GM23248 (cell line): ENCODE results near the gene MGAT5. TPM values are rescaled to one million over a fixed set of nuclear protein-coding genes. Genes with fewer than 3 reads are reported as not detected.

Source experiments
- DNase-seq: peaks from one replicate; pipeline ENCODE4 v3.0.0-alpha.2; 2015
- H2AFZ ChIP-seq: fragments of 200-600 bp; sonication (generic); 2 replicates; pipeline ENCODE4 v1.6.1; 2016; ENCODE audit warnings: antibody characterized with exemption
- H3F3A ChIP-seq: fragments of 200-600 bp; sonication (generic); 2 replicates; pipeline ENCODE4 v1.6.1; 2016; ENCODE audit warnings: mild to moderate bottlenecking, antibody characterized with exemption, mixed run types; ENCODE audit not compliant: insufficient read depth
- H3K27ac ChIP-seq: fragments of 200-600 bp; sonication (generic); 2 replicates; pipeline ENCODE4 v1.5.1; 2016; ENCODE audit warnings: mild to moderate bottlenecking
- H3K27me3 ChIP-seq: fragments of 200-600 bp; sonication (generic); replicated peaks from 2 replicates; pipeline ENCODE4 v1.6.1; 2016; ENCODE audit warnings: mild to moderate bottlenecking; ENCODE audit not compliant: insufficient read depth
- H3K36me3 ChIP-seq: fragments of 200-600 bp; sonication (generic); 2 replicates; pipeline ENCODE4 v1.6.1; 2016; ENCODE audit warnings: low read depth, mild to moderate bottlenecking
- H3K4me1 ChIP-seq: fragments of 200-600 bp; sonication (generic); 2 replicates; pipeline ENCODE4 v1.6.1; 2016; ENCODE audit warnings: mild to moderate bottlenecking; ENCODE audit not compliant: insufficient read depth
- H3K4me2 ChIP-seq: fragments of 200-600 bp; sonication (generic); one replicate; pipeline ENCODE4 v1.6.1; 2016; ENCODE audit warnings: mild to moderate bottlenecking; ENCODE audit not compliant: unreplicated experiment
- H3K4me3 ChIP-seq: fragments of 200-600 bp; sonication (generic); 2 replicates; pipeline ENCODE4 v1.5.1; 2016; ENCODE audit warnings: mild to moderate bottlenecking
- H3K79me2 ChIP-seq: fragments of 200-600 bp; sonication (generic); 2 replicates; pipeline ENCODE4 v1.6.1; 2016; ENCODE audit warnings: mild to moderate bottlenecking; ENCODE audit not compliant: insufficient read depth
- H3K9ac ChIP-seq: fragments of 200-600 bp; sonication (generic); 2 replicates; pipeline ENCODE4 v1.6.1; 2016; ENCODE audit warnings: mild to moderate bottlenecking
- H3K9me2 ChIP-seq: fragments of 200-600 bp; sonication (generic); 2 replicates; pipeline ENCODE4 v1.6.1; 2016; ENCODE audit warnings: mixed run types, mild to moderate bottlenecking, moderate library complexity; ENCODE audit not compliant: insufficient read depth
- H3K9me3 ChIP-seq: fragments of 200-600 bp; sonication (generic); one replicate; pipeline ENCODE4 v1.6.1; 2017; ENCODE audit warnings: low read depth
- H4K20me1 ChIP-seq: fragments of 200-600 bp; sonication (generic); 2 replicates; pipeline ENCODE4 v1.6.0; 2016; ENCODE audit not compliant: insufficient read depth
- EZH2 ChIP-seq: fragments of 200-600 bp; sonication (generic); IDR thresholded peaks from 2 replicates; pipeline ENCODE4 v1.6.1; 2018; ENCODE audit warnings: antibody characterized with exemption, mild to moderate bottlenecking; ENCODE audit not compliant: insufficient read depth, poor library complexity, severe bottlenecking
- EZH2phosphoT487 ChIP-seq: fragments of 200-600 bp; sonication (generic); IDR thresholded peaks from 2 replicates; pipeline ENCODE4 v1.6.1; 2018; ENCODE audit warnings: antibody characterized with exemption, moderate library complexity, mild to moderate bottlenecking, low read depth; ENCODE audit not compliant: insufficient read depth
- WGBS, 2 experiments: methylation state at CpG; one replicate each; pipeline ENCODE4 v1.1.6; 2015 to 2017; ENCODE audit warnings: low lambda C conversion rate in 2 of 2, low coverage in 1 of 2; ENCODE audit errors: missing lambda C conversion rate in 2 of 2; 5-methylcytosine and 5-hydroxymethylcytosine counted together
- in situ Hi-C: fragments of 300-500 bp; cut with MboI; formaldehyde crosslinking; loops from 2 replicates; pipeline ENCODE4 v1.15.0; 2020
- polyA plus RNA-seq: library from polyadenylated mRNA; unstranded; fragments of >200 nt; fragmentation: Nextera tagmentation; extraction: Ambion mirVana; gene quantifications from 2 replicates; pipeline ENCODE4 v1.2.1, GENCODE V29; 2016
- total RNA-seq: library from RNA; depleted of rRNA; stranded (reverse); fragments of >200 nt; shearing (Covaris generic); gene quantifications from 2 replicates; pipeline ENCODE4 v1.2.3, GENCODE V29; 2014

Gene MGAT5
- total and polyA plus RNA-seq, 2 experiments from 2014 or later: 1.8 to 15.9 TPM

GRCh38 chr2:134395779-134396178 is 141.9 kb downstream of the MGAT5 start:
- Histone ChIP-seq H3K36me3 (no peaks in the 10 kb centered on the region), H3K4me1 (peaks cover 39% of the 10 kb centered on the region), H3K9me2 (no peaks in the 10 kb centered on the region), H2AFZ (no peak overlapping the region), H3K27ac (no peak overlapping the region), H3F3A (peaks cover 21% of the 10 kb centered on the region), H3K9me3 (no peaks in the 10 kb centered on the region), H4K20me1 (no peaks in the 10 kb centered on the region), H3K4me2 (no peak overlapping the region), H3K4me3 (no peak overlapping the region), H3K79me2 (no peaks in the 10 kb centered on the region), H3K27me3 (no peaks in the 10 kb centered on the region), H3K9ac (no peak overlapping the region)
- 93 to 96% methylated on average over 1 of the region's 1 CpG for WGBS, 2 experiments
- in situ Hi-C loops: no loop called here
- TF ChIP-seq EZH2phosphoT487: no peak
- no peak for TF ChIP-seq EZH2
- no peak for DNase-seq

GRCh38 chr2:134396493-134396892 is 142.6 kb downstream of the MGAT5 start:
- Histone ChIP-seq H3K4me3 (no peak overlapping the region), H3K9me3 (no peaks in the 10 kb centered on the region), H3K9me2 (no peaks in the 10 kb centered on the region), H4K20me1 (no peaks in the 10 kb centered on the region), H3K27ac (no peak overlapping the region), H3K27me3 (no peaks in the 10 kb centered on the region), H3K4me1 (peaks cover 47% of the 10 kb centered on the region), H3K79me2 (no peaks in the 10 kb centered on the region), H3K4me2 (no peak overlapping the region), H3F3A (peaks cover 28% of the 10 kb centered on the region), H3K36me3 (no peaks in the 10 kb centered on the region), H3K9ac (no peak overlapping the region), H2AFZ (no peak overlapping the region)
- in situ Hi-C loops: no loop called here
- 82 to 99% methylated on average over 5 to 6 of the region's 6 CpGs for WGBS, 2 experiments
- no peak for DNase-seq
- TF ChIP-seq EZH2phosphoT487 (no peak), EZH2 (no peak)

DNA sequence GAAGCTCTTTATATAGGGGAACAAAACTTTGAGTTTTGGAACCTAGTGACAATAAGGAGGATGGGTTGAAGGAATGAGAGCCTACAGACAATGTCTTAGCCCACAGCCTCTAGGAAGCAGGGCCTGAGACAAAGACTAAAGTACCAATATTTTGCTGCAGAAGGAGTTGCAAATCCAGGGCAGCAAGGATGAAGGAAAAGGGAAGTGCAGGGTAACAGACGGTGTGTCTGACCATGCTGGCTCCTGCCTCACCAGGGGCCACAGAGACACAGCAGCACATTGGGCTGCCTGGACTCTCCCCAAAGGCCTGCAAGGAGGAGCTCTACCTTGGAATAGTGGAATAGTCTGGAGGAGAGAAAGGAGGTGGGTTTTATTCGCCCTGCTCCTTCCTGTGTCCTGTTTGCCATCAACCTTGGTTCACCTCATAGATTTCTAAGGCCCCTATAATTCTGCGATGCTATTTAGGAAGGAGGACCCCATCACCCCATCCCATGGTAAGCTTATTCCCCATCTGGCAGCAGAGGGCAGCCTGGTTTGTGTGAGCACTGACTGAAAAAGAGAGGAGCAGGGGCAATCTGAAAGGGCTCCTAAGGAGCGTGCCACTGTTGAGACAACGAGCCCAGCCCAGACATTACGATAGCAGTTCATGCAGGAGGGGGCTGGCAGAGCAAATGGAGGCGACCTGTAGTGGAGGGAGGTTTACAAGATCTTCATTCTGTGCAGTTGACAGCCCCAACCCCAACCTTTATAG is 143.4 kb downstream of the MGAT5 start:
- Histone ChIP-seq H4K20me1 (no peaks in the 10 kb centered on the region), H3K9ac (no peak overlapping the region), H3K4me2 (no peak overlapping the region), H3K4me3 (no peak overlapping the region), H3K9me2 (no peaks in the 10 kb centered on the region), H2AFZ (no peak overlapping the region), H3F3A (peaks cover 29% of the 10 kb centered on the region), H3K27me3 (no peaks in the 10 kb centered on the region), H3K79me2 (no peaks in the 10 kb centered on the region), H3K27ac (no peak overlapping the region), H3K4me1 (peaks cover 55% of the 10 kb centered on the region), H3K9me3 (no peaks in the 10 kb centered on the region), H3K36me3 (no peaks in the 10 kb centered on the region)
- in situ Hi-C loops: no loop called here
- no peak for DNase-seq
- TF ChIP-seq EZH2phosphoT487: no peak
- no peak for TF ChIP-seq EZH2
- WGBS, 2 experiments: 94 to 98% methylated on average over 7 of the region's 7 CpGs

GRCh38 chr2:134398300-134398699 is 144.4 kb downstream of the MGAT5 start:
- 31 to 34% methylated on average over 6 of the region's 6 CpGs for WGBS, 2 experiments
- peaks cover 30% of the 10 kb centered on the region for H3F3A ChIP-seq
- peaks cover 52% of the 10 kb centered on the region for H3K4me1 ChIP-seq
- peak overlapping the region; percentile 16 for H3K4me2 ChIP-seq
- no peak overlapping the region for H2AFZ ChIP-seq
- no peaks in the 10 kb centered on the region for H3K79me2 ChIP-seq
- H3K4me3 ChIP-seq: no peak overlapping the region
- in situ Hi-C loops: no loop called here
- TF ChIP-seq EZH2 (no peak), EZH2phosphoT487 (no peak)
- H3K27me3 ChIP-seq: no peaks in the 10 kb centered on the region
- no peak overlapping the region for H3K9ac ChIP-seq
- no peaks in the 10 kb centered on the region for H4K20me1 ChIP-seq
- peak overlapping the region; percentile 42 for H3K27ac ChIP-seq
- H3K9me3 ChIP-seq: no peaks in the 10 kb centered on the region
- H3K36me3 ChIP-seq: no peaks in the 10 kb centered on the region
- no peaks in the 10 kb centered on the region for H3K9me2 ChIP-seq
- DNase-seq: peak; percentile 79
